ENCODE data around the gene TMEM239. TPM values are rescaled to one million over a fixed set of nuclear protein-coding genes. Genes with fewer than 3 reads are reported as not detected.
A peak's percentile ranks its signal among the peaks of the same experiment; 100 is the strongest.
"Not testable (repeated sequence)": the region's sequence is repeated elsewhere in the genome, so short reads cannot be mapped to it uniquely, and the experiment has no call there.

TMEM239 gene
- polyA plus RNA-seq (2011; rRNA removed) (not detected in 2 replicates), polyA minus RNA-seq (2011; rRNA and poly(A)+ RNA removed) (0.14 TPM in 1 of 2 replicates, not detected in the other)

- Histone ChIP-seq H3K27me3 (ENCODE audit: control insufficient read depth, insufficient read depth, low read length) (peaks cover 2% of the 10 kb centered on the region), H3K27ac (ENCODE audit: low read depth, low read length) (peak within 1 kb of the TSS; percentile 88), H3K9me3 (ENCODE audit: control insufficient read depth, insufficient read depth, low read length) (no peaks in the 10 kb centered on the region; the same call in 1 of the 2 replicates), H3K4me3 (ENCODE audit: low read depth, low read length) (no peak within 1 kb of the TSS)
- POLR2A ChIA-PET, result interaction anchor here (0.6 kb wide), 1 partner anchor 11 kb away, joined by 3 read pairs; no protein-coding TSS in a partner anchor
- TF ChIP-seq CTCF (IDR thresholded peaks at IDR 0.05; ENCODE audit: low read depth, low read length), result no peak
- DNase-seq (ENCODE audit: low read depth, low spot score), result no peak
- CTCF ChIA-PET, result no interaction called here
These were observed at the start of gene TMEM239 for GRCh38 chr20:2816030-2816582. Gene TMEM239, plus strand, starts transcription at chr20:2816364. Its CDS starts 191 bp downstream, at chr20:2816555.

GRCh38 chr20:2767768-2768631 lies 48.2 kb upstream of the TMEM239 start:
- ChIA-PET POLR2A (no interaction called here), CTCF (interaction anchor here (0.6 to 2.0 kb wide), 3 partner anchors 22 to 233 kb away, joined by 5 to 8 read pairs (median 5); no protein-coding TSS in a partner anchor)
- Histone ChIP-seq H3K27me3 (ENCODE audit: control insufficient read depth, insufficient read depth, low read length) (peaks cover 17% of the 10 kb centered on the region), H3K9me3 (ENCODE audit: control insufficient read depth, insufficient read depth, low read length) (no peaks in the 10 kb centered on the region), H3K27ac (ENCODE audit: low read depth, low read length) (no peak overlapping the region), H3K4me3 (ENCODE audit: low read depth, low read length) (no peak overlapping the region)
- DNase-seq (ENCODE audit: low read depth, low spot score), result no peak
- TF ChIP-seq CTCF (IDR thresholded peaks at IDR 0.05; ENCODE audit: low read depth, low read length), result no peak

- DNase-seq (ENCODE audit: low read depth, low spot score), result no peak
- H3K4me3 ChIP-seq (ENCODE audit: low read depth, low read length), result no peak overlapping the region
- POLR2A ChIA-PET, result no interaction called here
- no peak overlapping the region for H3K27ac ChIP-seq (ENCODE audit: low read depth, low read length)
- CTCF ChIA-PET, result interaction anchor here (1.6 kb wide), 1 partner anchor 84 kb away, joined by 5 read pairs; no protein-coding TSS in a partner anchor
- H3K9me3 ChIP-seq (ENCODE audit: control insufficient read depth, insufficient read depth, low read length), result no peaks in the 10 kb centered on the region
- no peak for TF ChIP-seq CTCF (IDR thresholded peaks at IDR 0.05; ENCODE audit: low read depth, low read length)
- H3K27me3 ChIP-seq (ENCODE audit: control insufficient read depth, insufficient read depth, low read length), result peaks cover 11% of the 10 kb centered on the region
These were observed 47.5 kb upstream of the TMEM239 start for GRCh38 chr20:2768632-2769015.

GRCh38 chr20:2770091-2770490 lies 46.1 kb upstream of the TMEM239 start:
- peaks cover 11% of the 10 kb centered on the region for H3K27me3 ChIP-seq (ENCODE audit: control insufficient read depth, insufficient read depth, low read length)
- H3K27ac ChIP-seq (ENCODE audit: low read depth, low read length); DNase-seq (ENCODE audit: low read depth, low spot score); H3K9me3 ChIP-seq (ENCODE audit: control insufficient read depth, insufficient read depth, low read length); POLR2A ChIA-PET; CTCF ChIA-PET; H3K4me3 ChIP-seq (ENCODE audit: low read depth, low read length): not testable (repeated sequence)

- Histone ChIP-seq H3K27ac (ENCODE audit: low read depth, low read length) (no peak overlapping the region), H3K9me3 (ENCODE audit: control insufficient read depth, insufficient read depth, low read length) (peaks cover 4% of the 10 kb centered on the region), H3K27me3 (ENCODE audit: control insufficient read depth, insufficient read depth, low read length) (peaks cover 16% of the 10 kb centered on the region), H3K4me3 (ENCODE audit: low read depth, low read length) (no peak overlapping the region)
- TF ChIP-seq CTCF (IDR thresholded peaks at IDR 0.05; ENCODE audit: low read depth, low read length), result no peak
- POLR2A ChIA-PET, result no interaction called here
- CTCF ChIA-PET, result interaction anchor here (0.5 kb wide), 1 partner anchor 1206 kb away, joined by 3 read pairs; no protein-coding TSS in a partner anchor
- DNase-seq (ENCODE audit: low read depth, low spot score), result no peak
These were observed 44.5 kb upstream of the TMEM239 start for GRCh38 chr20:2771631-2772080.
